H1 (cell line): ENCODE results near the gene CLCF1. TPM values are rescaled to one million over a fixed set of nuclear protein-coding genes. Genes with fewer than 3 reads are reported as not detected.

ENCODE experiments used
- BCL11A ChIP-seq, 2 experiments: IDR thresholded peaks; one replicate each; pipeline ENCODE4 v1.6.1; 2011; ENCODE audit warnings: low read depth in 2 of 2, low read length in 2 of 2, mild to moderate bottlenecking in 2 of 2
- EZH2 ChIP-seq: fragments of 200-600 bp; sonication (generic); IDR thresholded peaks from 2 replicates; pipeline ENCODE4 v1.7.1; 2012; ENCODE audit warnings: low read depth, mild to moderate bottlenecking, moderate library complexity, low read length, inconsistent platforms; ENCODE audit not compliant: severe bottlenecking
- KDM1A ChIP-seq: fragments of 200-600, 300-600 bp; sonication (generic); IDR thresholded peaks from 2 replicates; pipeline ENCODE4 v1.7.1; 2016; ENCODE audit warnings: mild to moderate bottlenecking, low read length, borderline replicate concordance
- KDM4A ChIP-seq: IDR thresholded peaks from one replicate; pipeline ENCODE4 v1.7.1; 2012; ENCODE audit warnings: low read depth, mild to moderate bottlenecking, moderate library complexity, low read length, inconsistent platforms; ENCODE audit not compliant: severe bottlenecking
- polyA plus RNA-seq, 7 experiments: library from polyadenylated mRNA; depleted of rRNA in 3 of 7; stranded (reverse) in 5 of 7; unstranded in 2 of 7; fragments of >200 nt in 5 of 7; fragments of 200-250 nt in 2 of 7; gene quantifications; 1 replicate in 5 of 7; 2 replicates in 1 of 7; 4 replicates in 1 of 7; pipeline versions ENCODE4 v1.2.1 to v1.2.3, GENCODE V29; 2011 to 2013; ENCODE audit warnings: missing spikeins in 2 of 7, mixed read lengths in 2 of 7
- total RNA-seq: library from RNA; stranded (reverse); fragmentation: NEBNext Ultra II Directional; extraction: Animal tissue kit (Norgen Biotek cat#: 25700); gene quantifications from 2 replicates; pipeline ENCODE4 v1.2.1, GENCODE V29; 2021
- TF ChIP-seq, protein P1 (sequence below): IDR thresholded peaks from 2 replicates; pipeline ENCODE4 v1.6.1; 2012; ENCODE audit warnings: low read length, inconsistent platforms

Gene CLCF1
- total and polyA plus RNA-seq, 2 of the 8 experiments (the other 6 are each of a cell fraction or from before 2014, with no cell fraction given) = 0.32 to 1.2 TPM

- no peak for TF ChIP-seq EZH2
- TF ChIP-seq KDM1A = no peak
- TF ChIP-seq BCL11A (IDR thresholded peaks at IDR 0.05; ENCODE audit: low read depth in 2 of 2, low read length in 2 of 2) = no peak
- no peak for TF ChIP-seq KDM4A
- TF ChIP-seq, protein P1, sequence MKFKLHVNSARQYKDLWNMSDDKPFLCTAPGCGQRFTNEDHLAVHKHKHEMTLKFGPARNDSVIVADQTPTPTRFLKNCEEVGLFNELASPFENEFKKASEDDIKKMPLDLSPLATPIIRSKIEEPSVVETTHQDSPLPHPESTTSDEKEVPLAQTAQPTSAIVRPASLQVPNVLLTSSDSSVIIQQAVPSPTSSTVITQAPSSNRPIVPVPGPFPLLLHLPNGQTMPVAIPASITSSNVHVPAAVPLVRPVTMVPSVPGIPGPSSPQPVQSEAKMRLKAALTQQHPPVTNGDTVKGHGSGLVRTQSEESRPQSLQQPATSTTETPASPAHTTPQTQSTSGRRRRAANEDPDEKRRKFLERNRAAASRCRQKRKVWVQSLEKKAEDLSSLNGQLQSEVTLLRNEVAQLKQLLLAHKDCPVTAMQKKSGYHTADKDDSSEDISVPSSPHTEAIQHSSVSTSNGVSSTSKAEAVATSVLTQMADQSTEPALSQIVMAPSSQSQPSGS = no peak
Observed at GRCh38 chr11:67349928-67350465, 23.4 kb downstream of the CLCF1 start (continued).
